ENCODE data around the gene SPNS2. TPM values are rescaled to one million over a fixed set of nuclear protein-coding genes. Genes with fewer than 3 reads are reported as not detected.

Gene SPNS2
- total and polyA plus RNA-seq, 9 donors: 0.48 to 12.7 (median 4.2) TPM

DNA sequence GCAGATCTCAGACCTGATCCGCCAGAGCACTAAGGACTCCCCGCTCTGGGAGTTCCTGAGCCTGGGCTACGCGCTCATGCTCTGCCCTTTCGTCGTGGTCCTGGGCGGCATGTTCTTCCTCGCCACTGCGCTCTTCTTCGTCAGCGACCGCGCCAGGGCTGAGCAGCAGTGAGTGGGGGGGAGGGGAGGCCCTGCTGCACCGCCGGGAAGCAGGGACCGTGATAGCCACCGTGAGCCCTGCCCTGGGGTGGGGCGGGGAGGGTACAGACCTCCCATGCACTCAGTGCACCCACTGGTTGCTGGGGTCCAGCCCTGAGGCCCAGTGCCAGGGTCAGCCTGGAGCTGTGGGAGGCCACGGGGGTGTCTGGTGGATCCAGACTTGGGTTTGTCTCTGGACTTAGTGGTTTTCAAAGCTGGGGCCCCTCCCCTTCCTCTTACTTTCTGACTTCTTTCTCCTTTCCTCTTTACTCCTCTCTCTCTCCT lies 37.6 kb downstream of the SPNS2 start:
- no peaks in the 10 kb centered on the region for H3K9me3 ChIP-seq
- TF ChIP-seq, protein P1, sequence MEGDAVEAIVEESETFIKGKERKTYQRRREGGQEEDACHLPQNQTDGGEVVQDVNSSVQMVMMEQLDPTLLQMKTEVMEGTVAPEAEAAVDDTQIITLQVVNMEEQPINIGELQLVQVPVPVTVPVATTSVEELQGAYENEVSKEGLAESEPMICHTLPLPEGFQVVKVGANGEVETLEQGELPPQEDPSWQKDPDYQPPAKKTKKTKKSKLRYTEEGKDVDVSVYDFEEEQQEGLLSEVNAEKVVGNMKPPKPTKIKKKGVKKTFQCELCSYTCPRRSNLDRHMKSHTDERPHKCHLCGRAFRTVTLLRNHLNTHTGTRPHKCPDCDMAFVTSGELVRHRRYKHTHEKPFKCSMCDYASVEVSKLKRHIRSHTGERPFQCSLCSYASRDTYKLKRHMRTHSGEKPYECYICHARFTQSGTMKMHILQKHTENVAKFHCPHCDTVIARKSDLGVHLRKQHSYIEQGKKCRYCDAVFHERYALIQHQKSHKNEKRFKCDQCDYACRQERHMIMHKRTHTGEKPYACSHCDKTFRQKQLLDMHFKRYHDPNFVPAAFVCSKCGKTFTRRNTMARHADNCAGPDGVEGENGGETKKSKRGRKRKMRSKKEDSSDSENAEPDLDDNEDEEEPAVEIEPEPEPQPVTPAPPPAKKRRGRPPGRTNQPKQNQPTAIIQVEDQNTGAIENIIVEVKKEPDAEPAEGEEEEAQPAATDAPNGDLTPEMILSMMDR (IDR thresholded peaks at IDR 0.05): no peak
- no peak for TF ChIP-seq EP300 (IDR thresholded peaks at IDR 0.05)
- TF ChIP-seq POLR2A (IDR thresholded peaks at IDR 0.05): no peak

GRCh38 chr17:4536742-4537411 lies 38.2 kb downstream of the SPNS2 start:
- H3K36me3 ChIP-seq: no peaks in the 10 kb centered on the region
- H3K27me3 ChIP-seq: no peaks in the 10 kb centered on the region
- TF ChIP-seq, protein P1 (IDR thresholded peaks at IDR 0.05): no peak
- peak; percentile 38 for TF ChIP-seq EP300 (IDR thresholded peaks at IDR 0.05)
- no peak for TF ChIP-seq POLR2A (IDR thresholded peaks at IDR 0.05)
- no peaks in the 10 kb centered on the region for H3K9me3 ChIP-seq
- 16 to 22% (median 20%) methylated on average over 18 of the region's 18 CpGs for WGBS, 3 donors
- DNase-seq: peak in 2 of 5 donors; percentile 43 to 63
- peaks cover 14% of the 10 kb centered on the region for H3K4me1 ChIP-seq (ENCODE audit: insufficient read depth)
- intact Hi-C loops (cut with DNase I): no loop called here
- H3K4me3 ChIP-seq: no peak overlapping the region
- no peak overlapping the region for H3K27ac ChIP-seq

More for the DNA sequence above, 37.6 kb downstream of the SPNS2 start:
- intact Hi-C loops (cut with DNase I): no loop called here
- no peaks in the 10 kb centered on the region for H3K27me3 ChIP-seq
- peaks cover 14% of the 10 kb centered on the region for H3K4me1 ChIP-seq (ENCODE audit: insufficient read depth)
- WGBS, 3 donors: 8 to 40% (median 27%) methylated on average over 19 of the region's 19 CpGs
- no peaks in the 10 kb centered on the region for H3K36me3 ChIP-seq
- DNase-seq: peak in 3 of 5 donors; percentile 30 to 62 (median 42)
- peak overlapping the region; percentile 12 for H3K4me3 ChIP-seq
- no peak overlapping the region for H3K27ac ChIP-seq

- Histone ChIP-seq H3K4me1 (ENCODE audit: insufficient read depth) (peaks cover 14% of the 10 kb centered on the region), H3K36me3 (no peaks in the 10 kb centered on the region), H3K27me3 (no peaks in the 10 kb centered on the region), H3K27ac (no peak overlapping the region), H3K9me3 (no peaks in the 10 kb centered on the region), H3K4me3 (no peak overlapping the region)
- WGBS, 3 donors: 64 to 75% (median 72%) methylated on average over 19 of the region's 19 CpGs
- peak in 2 of 5 donors; percentile 19 to 50 for DNase-seq
- intact Hi-C loops (cut with DNase I): no loop called here
- no peak for TF ChIP-seq EP300 (IDR thresholded peaks at IDR 0.05)
- TF ChIP-seq, protein P1 (IDR thresholded peaks at IDR 0.05): no peak
- no peak for TF ChIP-seq POLR2A (IDR thresholded peaks at IDR 0.05)
These were observed 39.0 kb downstream of the SPNS2 start for GRCh38 chr17:4537451-4538235.

DNA sequence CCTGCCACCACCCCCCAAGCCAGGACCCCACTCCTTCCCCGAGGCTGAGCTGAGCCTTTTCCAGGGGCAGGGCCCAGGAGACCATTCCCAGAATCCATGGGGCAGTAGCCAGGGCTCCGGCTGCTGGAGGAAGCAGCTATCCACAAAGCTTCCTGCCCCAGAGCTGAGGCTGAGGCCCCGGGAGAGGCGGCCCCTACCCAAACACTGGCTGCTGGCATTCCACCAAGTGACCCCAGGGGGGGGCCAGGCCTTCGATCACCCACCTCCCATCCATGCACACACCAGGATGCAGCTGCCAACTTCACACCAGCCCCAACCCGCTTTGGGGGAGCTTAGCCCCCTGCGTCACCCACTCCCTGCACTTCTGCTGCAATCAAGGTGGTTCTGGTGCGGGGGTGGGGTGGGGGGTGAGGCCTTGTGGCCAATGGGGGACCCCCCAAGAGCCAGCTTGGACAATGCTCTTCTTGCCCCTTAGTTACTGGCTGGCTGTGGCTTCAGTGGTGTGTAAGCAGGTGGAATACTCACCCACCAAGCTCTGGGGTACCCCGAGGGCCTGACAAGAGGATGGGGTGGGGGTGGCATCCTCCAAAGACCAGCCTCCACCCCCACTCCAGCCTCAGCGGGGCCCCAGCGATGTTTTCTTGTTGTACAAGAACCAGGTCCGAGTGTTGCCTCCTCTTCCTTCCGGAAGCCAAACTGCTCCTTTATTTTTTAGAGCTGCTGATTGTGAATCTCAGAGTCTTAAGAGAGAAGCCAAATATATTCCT lies 39.7 kb downstream of the SPNS2 start:
- H3K9me3 ChIP-seq: no peaks in the 10 kb centered on the region
- peaks cover 14% of the 10 kb centered on the region for H3K4me1 ChIP-seq (ENCODE audit: insufficient read depth)
- H3K4me3 ChIP-seq: no peak overlapping the region
- 69 to 73% (median 69%) methylated on average over 13 of the region's 13 CpGs for WGBS, 3 donors
- TF ChIP-seq EP300 (IDR thresholded peaks at IDR 0.05) (no peak), POLR2A (IDR thresholded peaks at IDR 0.05) (no peak)
- TF ChIP-seq, protein P1 (IDR thresholded peaks at IDR 0.05): no peak
- H3K27me3 ChIP-seq: no peaks in the 10 kb centered on the region
- no peaks in the 10 kb centered on the region for H3K36me3 ChIP-seq
- no peak overlapping the region for H3K27ac ChIP-seq
- intact Hi-C loops (cut with DNase I): no loop called here
- peak in 2 of 5 donors; percentile 20 to 34 for DNase-seq
